HepG2 (cell line): ENCODE results near the gene FEV. TPM values are rescaled to one million over a fixed set of nuclear protein-coding genes. Genes with fewer than 3 reads are reported as not detected.
A peak's percentile ranks its signal among the peaks of the same experiment; 100 is the strongest.

Experiments used
- BATF2 ChIP-seq: sonication (generic); formaldehyde crosslinking; IDR thresholded peaks from 2 replicates; pipeline ENCODE4 v1.8.0; 2022; ENCODE audit warnings: mild to moderate bottlenecking, missing genetic modification reagents, moderate library complexity
- CERS6 ChIP-seq: sonication (generic); formaldehyde crosslinking; IDR thresholded peaks from 2 replicates; pipeline ENCODE4 v1.5.0; 2020; ENCODE audit warnings: missing genetic modification reagents
- EED ChIP-seq: sonication (generic); formaldehyde crosslinking; IDR thresholded peaks from 2 replicates; pipeline ENCODE4 v1.5.0; 2020; ENCODE audit warnings: mild to moderate bottlenecking, missing genetic modification reagents
- ERF ChIP-seq: IDR thresholded peaks from 2 replicates; pipeline ENCODE4 v1.6.1; 2018; ENCODE audit warnings: missing biosample characterization, missing genetic modification reagents
- FOXA1 ChIP-seq, 2 experiments: fragments of 450-650 bp in 1 of 2; sonication (generic) in 1 of 2; formaldehyde crosslinking in 1 of 2; IDR thresholded peaks; 2 replicates each; pipeline versions ENCODE4 v1.4.0 to v1.6.1; 2016 to 2020; ENCODE audit warnings: missing genetic modification reagents in 1 of 2
- JARID2 ChIP-seq: sonication (generic); formaldehyde crosslinking; IDR thresholded peaks from 2 replicates; pipeline ENCODE4 v1.8.1; 2023; ENCODE audit warnings: missing genetic modification reagents, inconsistent platforms; ENCODE audit not compliant: insufficient replicate concordance
- KAT8 ChIP-seq: IDR thresholded peaks from 2 replicates; pipeline ENCODE4 v1.6.1; 2016; ENCODE audit warnings: missing genetic modification reagents, missing compliant biosample characterization
- MTA1 ChIP-seq: sonication (generic); formaldehyde crosslinking; IDR thresholded peaks from 2 replicates; pipeline ENCODE4 v1.4.0; 2020; ENCODE audit warnings: missing genetic modification reagents, mild to moderate bottlenecking, borderline replicate concordance
- ONECUT2 ChIP-seq: sonication (generic); formaldehyde crosslinking; IDR thresholded peaks from 2 replicates; pipeline ENCODE4 v1.4.0; 2020; ENCODE audit warnings: missing genetic modification reagents
- PAX8 ChIP-seq: sonication (generic); formaldehyde crosslinking; IDR thresholded peaks from 2 replicates; pipeline ENCODE4 v1.8.0; 2022; ENCODE audit warnings: mild to moderate bottlenecking, missing genetic modification reagents, borderline replicate concordance
- RBM39 ChIP-seq: fragments of 200-400 bp; formaldehyde crosslinking; IDR thresholded peaks from one replicate; pipeline ENCODE4 v1.6.1; 2018; ENCODE audit warnings: antibody characterized with exemption, mild to moderate bottlenecking, low read depth, low read length; ENCODE audit not compliant: poor library complexity, severe bottlenecking
- RXRB ChIP-seq: IDR thresholded peaks from 2 replicates; pipeline ENCODE4 v1.6.1; 2016; ENCODE audit warnings: borderline replicate concordance, missing genetic modification reagents, missing compliant biosample characterization
- SAP130 ChIP-seq: IDR thresholded peaks from 2 replicates; pipeline ENCODE4 v1.6.1; 2016; ENCODE audit warnings: low read depth
- SOX13 ChIP-seq, 3 experiments: fragments of 450-650 bp in 1 of 3; sonication (generic) in 1 of 3; formaldehyde crosslinking in 1 of 3; IDR thresholded peaks in 2 of 3; conservative IDR thresholded peaks in 1 of 3; 2 replicates each; pipeline versions ENCODE4 v1.5.0 to v1.6.1; 2016 to 2020; ENCODE audit warnings: antibody characterized with exemption in 1 of 3, mild to moderate bottlenecking in 1 of 3, missing compliant biosample characterization in 1 of 3, missing genetic modification reagents in 1 of 3, moderate library complexity in 1 of 3
- SP5 ChIP-seq: IDR thresholded peaks from 2 replicates; pipeline ENCODE4 v1.6.1; 2016; ENCODE audit warnings: low read depth, borderline replicate concordance
- TAF1 ChIP-seq: sonication (generic); formaldehyde crosslinking; IDR thresholded peaks from 2 replicates; pipeline ENCODE4 v1.4.0; 2020; ENCODE audit warnings: missing genetic modification reagents
- ZFP36L2 ChIP-seq: sonication (generic); formaldehyde crosslinking; IDR thresholded peaks from 2 replicates; pipeline ENCODE4 v1.4.0; 2020; ENCODE audit warnings: missing genetic modification reagents
- ZFX ChIP-seq: sonication (generic); formaldehyde crosslinking; IDR thresholded peaks from 2 replicates; pipeline ENCODE4 v1.4.0; 2020; ENCODE audit warnings: mild to moderate bottlenecking, low read depth, missing genetic modification reagents, moderate library complexity
- ZMAT3 ChIP-seq: sonication (generic); formaldehyde crosslinking; conservative IDR thresholded peaks from 2 replicates; pipeline ENCODE4 v1.7.0; 2021; ENCODE audit warnings: missing genetic modification reagents
- ZNF343 ChIP-seq: sonication (generic); formaldehyde crosslinking; IDR thresholded peaks from 2 replicates; pipeline ENCODE4 v1.4.0; 2020; ENCODE audit warnings: mild to moderate bottlenecking, missing genetic modification reagents
- ZNF580 ChIP-seq: IDR thresholded peaks from 2 replicates; pipeline ENCODE4 v1.6.1; 2016; ENCODE audit warnings: low read depth, borderline replicate concordance
- ZNF678 ChIP-seq: sonication (generic); formaldehyde crosslinking; IDR thresholded peaks from 2 replicates; pipeline ENCODE4 v1.4.0; 2020; ENCODE audit warnings: mild to moderate bottlenecking, missing genetic modification reagents
- ZNF747 ChIP-seq: sonication (generic); formaldehyde crosslinking; IDR thresholded peaks from 2 replicates; pipeline ENCODE4 v1.8.1; 2023; ENCODE audit warnings: missing genetic modification reagents, mild to moderate bottlenecking, borderline replicate concordance
- ZNF850 ChIP-seq: sonication (generic); formaldehyde crosslinking; conservative IDR thresholded peaks from 2 replicates; pipeline ENCODE4 v1.9.0; 2021; ENCODE audit warnings: mild to moderate bottlenecking, missing genetic modification reagents
- polyA plus RNA-seq, 8 experiments: library from polyadenylated mRNA; depleted of rRNA in 3 of 8; stranded (reverse) in 7 of 8; unstranded in 1 of 8; fragments of >200 nt; fragmentation: Illumina TruSeq in 4 of 8; extraction: Trizol in 4 of 8; gene quantifications; 2 replicates each; pipeline versions ENCODE4 v1.2.1 to v1.2.3, GENCODE V29; 2011 to 2016; ENCODE audit warnings: low read depth in 4 of 8, missing spikeins in 1 of 8, mixed read lengths in 1 of 8; ENCODE audit not compliant: insufficient read depth in 1 of 8
- total RNA-seq, 5 experiments: library from RNA; depleted of rRNA; stranded (reverse); fragments of >200 nt; fragmentation: Illumina TruSeq; extraction: Trizol; gene quantifications; 2 replicates each; pipeline ENCODE4 v1.2.3, GENCODE V29; 2016; ENCODE audit warnings: low read depth in 1 of 5
- TF ChIP-seq, protein P1 (sequence below): sonication (generic); formaldehyde crosslinking; IDR thresholded peaks from 2 replicates; pipeline ENCODE4 v1.4.0; 2020; ENCODE audit warnings: missing genetic modification reagents, borderline replicate concordance

FEV gene
- total and polyA plus RNA-seq, 2 of the 13 experiments (the other 11 are each of a cell fraction or from before 2014, with no cell fraction given) = not detected

GRCh38 chr2:219029829-219030165 lies 44.8 kb upstream of the FEV start (continued):
- TF ChIP-seq JARID2 (CRISPR knock-in tag) = peak; percentile 94
- TF ChIP-seq TAF1 (CRISPR knock-in tag) = no peak
- TF ChIP-seq EED = no peak
- TF ChIP-seq ZNF580 (CRISPR knock-in tag) = 0 out of 2 replicates have a peak, but pooled peaks have one; percentile 34
- peak; percentile 70; the same call in 1 of the 2 replicates for TF ChIP-seq ERF (CRISPR knock-in tag)
- peak; percentile 28; the same call in 1 of the 2 replicates for TF ChIP-seq ZFX (CRISPR knock-in tag)
- no peak for TF ChIP-seq KAT8 (CRISPR knock-in tag)
- no peak for TF ChIP-seq ZNF850 (CRISPR knock-in tag)
- TF ChIP-seq ZNF678 = no peak
- 0 out of 2 replicates have a peak, but pooled peaks have one; percentile 40 for TF ChIP-seq ZNF343 (CRISPR knock-in tag)
- no peak for TF ChIP-seq RBM39
- TF ChIP-seq RXRB = peak; percentile 38; the same call in 1 of the 2 replicates
- TF ChIP-seq PAX8 (CRISPR knock-in tag) = 0 out of 2 replicates have a peak, but pooled peaks have one; percentile 54
- no peak for TF ChIP-seq FOXA1 (IDR thresholded peaks at IDR 0.05)
- no peak for TF ChIP-seq FOXA1 (CRISPR knock-in tag; IDR thresholded peaks at IDR 0.05)
- peak; percentile 24; the same call in 1 of the 2 replicates for TF ChIP-seq MTA1 (CRISPR knock-in tag)
- no peak for TF ChIP-seq ZMAT3 (CRISPR knock-in tag)
- peak; percentile 84; the same call in 1 of the 2 replicates for TF ChIP-seq SP5 (CRISPR knock-in tag)
- TF ChIP-seq CERS6 = no peak
- TF ChIP-seq ONECUT2 (CRISPR knock-in tag) = no peak
- TF ChIP-seq, protein P1, sequence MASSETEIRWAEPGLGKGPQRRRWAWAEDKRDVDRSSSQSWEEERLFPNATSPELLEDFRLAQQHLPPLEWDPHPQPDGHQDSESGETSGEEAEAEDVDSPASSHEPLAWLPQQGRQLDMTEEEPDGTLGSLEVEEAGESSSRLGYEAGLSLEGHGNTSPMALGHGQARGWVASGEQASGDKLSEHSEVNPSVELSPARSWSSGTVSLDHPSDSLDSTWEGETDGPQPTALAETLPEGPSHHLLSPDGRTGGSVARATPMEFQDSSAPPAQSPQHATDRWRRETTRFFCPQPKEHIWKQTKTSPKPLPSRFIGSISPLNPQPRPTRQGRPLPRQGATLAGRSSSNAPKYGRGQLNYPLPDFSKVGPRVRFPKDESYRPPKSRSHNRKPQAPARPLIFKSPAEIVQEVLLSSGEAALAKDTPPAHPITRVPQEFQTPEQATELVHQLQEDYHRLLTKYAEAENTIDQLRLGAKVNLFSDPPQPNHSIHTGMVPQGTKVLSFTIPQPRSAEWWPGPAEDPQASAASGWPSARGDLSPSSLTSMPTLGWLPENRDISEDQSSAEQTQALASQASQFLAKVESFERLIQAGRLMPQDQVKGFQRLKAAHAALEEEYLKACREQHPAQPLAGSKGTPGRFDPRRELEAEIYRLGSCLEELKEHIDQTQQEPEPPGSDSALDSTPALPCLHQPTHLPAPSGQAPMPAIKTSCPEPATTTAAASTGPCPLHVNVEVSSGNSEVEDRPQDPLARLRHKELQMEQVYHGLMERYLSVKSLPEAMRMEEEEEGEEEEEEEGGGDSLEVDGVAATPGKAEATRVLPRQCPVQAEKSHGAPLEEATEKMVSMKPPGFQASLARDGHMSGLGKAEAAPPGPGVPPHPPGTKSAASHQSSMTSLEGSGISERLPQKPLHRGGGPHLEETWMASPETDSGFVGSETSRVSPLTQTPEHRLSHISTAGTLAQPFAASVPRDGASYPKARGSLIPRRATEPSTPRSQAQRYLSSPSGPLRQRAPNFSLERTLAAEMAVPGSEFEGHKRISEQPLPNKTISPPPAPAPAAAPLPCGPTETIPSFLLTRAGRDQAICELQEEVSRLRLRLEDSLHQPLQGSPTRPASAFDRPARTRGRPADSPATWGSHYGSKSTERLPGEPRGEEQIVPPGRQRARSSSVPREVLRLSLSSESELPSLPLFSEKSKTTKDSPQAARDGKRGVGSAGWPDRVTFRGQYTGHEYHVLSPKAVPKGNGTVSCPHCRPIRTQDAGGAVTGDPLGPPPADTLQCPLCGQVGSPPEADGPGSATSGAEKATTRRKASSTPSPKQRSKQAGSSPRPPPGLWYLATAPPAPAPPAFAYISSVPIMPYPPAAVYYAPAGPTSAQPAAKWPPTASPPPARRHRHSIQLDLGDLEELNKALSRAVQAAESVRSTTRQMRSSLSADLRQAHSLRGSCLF (CRISPR knock-in tag) = no peak
- TF ChIP-seq SOX13 (IDR thresholded peaks at IDR 0.05) = no peak
- TF ChIP-seq SOX13 (CRISPR knock-in tag; conservative IDR thresholded peaks at IDR 0.05 in 1 of 2, IDR thresholded peaks at IDR 0.05 in 1 of 2) = 0 out of 4 replicates have a peak, but pooled peaks of 1 of the 2 experiments have one; percentile 27
- 0 out of 2 replicates have a peak, but pooled peaks have one; percentile 17 for TF ChIP-seq SAP130 (CRISPR knock-in tag)
- TF ChIP-seq BATF2 = no peak
- TF ChIP-seq ZFP36L2 (CRISPR knock-in tag) = no peak
- TF ChIP-seq ZNF747 (CRISPR knock-in tag) = no peak
